Body of pancreas (tissue), 4 donors: ENCODE measurements around the gene ARFIP1.

Experiments
- CTCF ChIP-seq, 7 experiments: fragments of 450-650 bp in 4 of 7; fragments of 200-600 bp in 3 of 7; sonication (generic) in 3 of 7; IDR thresholded peaks; one replicate each; pipeline ENCODE4 v1.5.1; 2016 to 2019; ENCODE audit warnings: antibody characterized with exemption in 7 of 7
- POLR2A ChIP-seq, 3 donors: fragments of 450-650 bp; IDR thresholded peaks; one replicate each; pipeline ENCODE4 v1.6.1; 2016; ENCODE audit warnings: antibody characterized with exemption in 3 of 3, mild to moderate bottlenecking in 2 of 3

GRCh38 chr4:152919826-152920225 lies 140.1 kb downstream of the ARFIP1 start:
- TF ChIP-seq CTCF (IDR thresholded peaks at IDR 0.05), result no peak
- TF ChIP-seq POLR2A (IDR thresholded peaks at IDR 0.05), result no peak
